GM06990 (cell line): ENCODE data around the gene LZTR1.

Experiments
- DNase-seq: peaks from one replicate; pipeline ENCODE4 v3.0.0-alpha.2; 2011; ENCODE audit not compliant: insufficient read length; ENCODE audit errors: extremely low read depth
- H3K27me3 ChIP-seq: replicated peaks from 2 replicates; pipeline ENCODE4 v1.6.0; 2011; ENCODE audit warnings: low read length; ENCODE audit not compliant: control insufficient read depth, insufficient read depth
- H3K36me3 ChIP-seq: 2 replicates; pipeline ENCODE4 v1.5.1; 2011; ENCODE audit warnings: low read length; ENCODE audit not compliant: control insufficient read depth, insufficient read depth
- H3K4me3 ChIP-seq: replicated peaks from 2 replicates; pipeline ENCODE4 v1.5.1; 2011; ENCODE audit warnings: low read depth, mild to moderate bottlenecking, control low read depth, low read length
- CTCF ChIP-seq: IDR thresholded peaks from 2 replicates; pipeline ENCODE4 v1.5.1; 2011; ENCODE audit warnings: low read length, control low read depth, mild to moderate bottlenecking, inconsistent platforms; ENCODE audit not compliant: insufficient read depth, poor library complexity, severe bottlenecking

The LZTR1 gene

DNA sequence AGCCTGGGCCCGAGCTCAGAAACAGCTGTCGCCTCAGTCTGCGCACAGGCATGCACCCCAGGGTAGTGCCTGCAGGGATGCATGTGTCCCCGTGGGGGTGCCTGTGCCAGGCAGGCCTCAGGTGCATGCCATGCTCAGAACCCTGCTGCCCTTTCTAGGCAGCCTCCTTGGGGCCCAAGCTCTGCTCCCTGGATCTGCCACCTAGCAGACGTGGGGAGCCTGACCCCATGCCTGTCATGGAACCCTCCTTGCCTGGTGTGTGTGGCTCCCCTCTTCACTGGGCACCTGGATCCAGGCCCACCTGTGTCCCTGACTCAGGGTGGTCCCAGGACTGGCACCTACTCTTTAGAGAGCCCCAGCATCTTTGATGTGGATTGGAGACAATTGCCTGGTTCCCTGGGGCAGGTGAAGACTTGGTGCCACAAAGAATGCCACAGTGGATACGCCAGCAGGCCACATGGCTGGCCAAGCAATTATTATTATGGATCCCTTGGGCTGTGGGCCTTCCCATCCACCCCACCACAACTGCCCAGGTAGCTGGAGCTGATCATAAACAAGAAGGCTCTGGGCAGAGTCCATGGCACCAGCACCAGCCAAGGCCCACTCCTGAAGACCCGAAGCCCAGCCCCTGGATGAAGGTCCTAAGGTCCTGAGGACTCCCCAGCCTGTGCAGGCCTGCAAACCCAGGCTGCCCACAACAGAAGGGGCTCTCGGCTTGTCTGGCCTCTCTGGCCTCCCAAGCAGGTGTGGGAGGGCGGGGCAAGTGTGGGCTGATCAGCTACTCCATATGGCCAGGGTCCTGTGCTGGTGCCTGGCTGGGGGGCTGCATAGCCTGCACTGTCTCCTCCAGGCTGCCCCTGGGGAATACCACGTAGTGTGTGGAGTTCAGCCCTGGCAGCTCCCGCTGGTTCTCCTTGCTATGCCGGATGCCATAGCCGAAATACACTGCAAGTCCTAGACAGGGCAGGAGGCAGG lies 46.5 kb downstream of the LZTR1 start:
- TF ChIP-seq CTCF = no peak
- Histone ChIP-seq H3K4me3 (no peak overlapping the region), H3K27me3 (no peaks in the 10 kb centered on the region; the same call in 1 of the 2 replicates), H3K36me3 (no peaks in the 10 kb centered on the region)
- no peak for DNase-seq

DNA sequence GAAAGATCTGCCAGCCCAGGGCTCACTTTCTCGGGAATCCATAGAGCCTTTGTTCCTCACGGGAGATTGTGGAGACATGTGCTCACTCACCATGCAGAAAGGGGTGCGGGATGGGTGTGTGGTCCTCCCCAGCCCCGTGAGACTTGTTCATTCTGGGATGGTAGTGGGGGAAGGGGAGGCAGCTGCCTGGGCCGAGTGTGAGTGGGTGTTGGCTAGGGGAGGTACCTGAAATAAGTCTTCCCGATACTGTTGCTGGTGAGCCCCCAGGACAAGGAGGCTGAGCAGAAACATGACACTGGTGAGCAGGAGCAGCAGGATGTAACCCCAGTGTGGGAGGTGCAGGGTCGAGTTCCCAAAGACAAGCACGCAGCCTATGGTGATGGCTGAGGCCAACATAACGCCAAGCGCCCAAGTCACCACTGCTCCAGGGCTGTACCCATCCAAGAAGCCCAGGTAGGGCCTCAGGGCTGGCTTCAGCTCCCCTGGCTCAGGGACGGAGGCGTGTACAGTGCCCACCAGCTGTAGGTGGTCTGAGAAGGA lies 47.5 kb downstream of the LZTR1 start:
- no peaks in the 10 kb centered on the region for H3K36me3 ChIP-seq
- TF ChIP-seq CTCF = no peak
- no peak overlapping the region for H3K4me3 ChIP-seq
- H3K27me3 ChIP-seq = no peaks in the 10 kb centered on the region; the same call in 1 of the 2 replicates
- DNase-seq = no peak

GRCh38 chr22:21030032-21030431 lies 47.9 kb downstream of the LZTR1 start:
- no peaks in the 10 kb centered on the region for H3K36me3 ChIP-seq
- H3K27me3 ChIP-seq = no peaks in the 10 kb centered on the region; the same call in 1 of the 2 replicates
- TF ChIP-seq CTCF = no peak
- DNase-seq = no peak
- H3K4me3 ChIP-seq = no peak overlapping the region

DNA sequence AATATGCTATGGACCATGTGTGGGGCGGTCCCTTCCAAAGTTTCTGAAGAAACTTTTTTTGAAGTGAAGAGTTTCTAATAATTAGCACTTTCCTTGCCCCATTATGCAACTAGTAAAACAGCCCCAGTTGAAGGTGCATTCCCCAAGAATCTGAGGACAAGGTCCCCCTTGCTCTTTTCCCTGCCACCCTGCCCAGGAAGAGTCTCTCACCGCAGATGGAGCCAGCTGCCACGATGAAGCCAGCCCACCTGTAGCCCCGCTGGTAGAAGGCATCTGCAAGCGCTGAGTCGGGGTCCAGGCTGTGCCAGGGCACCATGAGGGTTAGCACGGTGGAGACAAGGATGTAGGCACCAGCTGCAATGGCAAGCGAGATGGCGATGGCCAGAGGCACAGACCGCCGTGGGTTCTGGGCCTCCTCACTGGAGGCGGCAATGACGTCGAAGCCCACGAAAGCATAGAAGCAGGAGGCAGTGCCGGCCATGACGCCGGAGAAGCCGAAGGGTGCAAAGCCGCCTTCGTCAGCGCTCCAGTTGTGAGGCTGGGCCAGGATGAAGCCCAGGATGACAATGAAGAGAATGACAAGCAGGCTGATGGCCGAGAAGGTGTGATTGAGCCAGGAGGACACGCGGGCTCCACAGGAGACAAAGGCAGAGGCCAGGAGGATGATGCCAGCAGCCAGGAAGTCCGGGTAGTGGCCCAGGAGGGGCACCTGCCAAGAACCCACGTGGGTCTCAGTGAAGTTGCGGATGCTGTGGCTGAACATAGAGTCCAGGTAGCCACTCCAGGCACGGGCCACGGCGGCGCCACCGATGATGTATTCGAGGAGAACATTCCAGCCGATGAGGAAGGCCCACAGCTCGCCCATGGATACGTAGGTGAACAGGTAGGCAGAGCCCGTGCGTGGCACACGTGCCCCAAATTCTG lies 48.8 kb downstream of the LZTR1 start:
- no peaks in the 10 kb centered on the region; the same call in 1 of the 2 replicates for H3K27me3 ChIP-seq
- TF ChIP-seq CTCF = no peak
- DNase-seq = no peak
- no peak overlapping the region for H3K4me3 ChIP-seq
- H3K36me3 ChIP-seq = no peaks in the 10 kb centered on the region

DNA sequence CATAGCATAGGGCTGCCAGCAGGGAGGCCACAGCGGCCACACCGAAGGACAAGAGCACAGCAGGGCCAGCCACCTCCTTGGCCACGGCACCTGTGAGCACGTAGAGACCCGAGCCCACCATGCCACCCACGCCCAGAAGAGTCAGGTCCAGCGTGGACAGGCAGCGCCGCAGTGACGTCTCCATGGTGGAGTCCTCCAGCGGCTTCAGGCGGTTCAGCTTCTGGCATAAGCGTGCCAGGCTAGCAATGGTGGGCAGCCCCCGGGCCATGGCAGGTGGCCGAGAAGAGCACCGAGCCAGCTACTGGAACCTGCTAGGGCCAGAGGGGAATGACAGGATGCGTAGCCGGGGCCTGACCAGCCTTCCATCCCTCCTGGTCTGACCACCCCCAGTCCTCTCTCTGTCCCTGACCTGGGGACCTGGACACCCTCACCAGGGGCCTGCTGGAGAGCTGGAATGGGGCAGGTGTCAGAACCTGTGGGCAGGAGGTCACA lies 49.5 kb downstream of the LZTR1 start:
- no peak for DNase-seq
- TF ChIP-seq CTCF = no peak
- Histone ChIP-seq H3K4me3 (no peak overlapping the region), H3K27me3 (no peaks in the 10 kb centered on the region; the same call in 1 of the 2 replicates), H3K36me3 (no peaks in the 10 kb centered on the region)
